ENCODE data around the gene GK. TPM values are rescaled to one million over a fixed set of nuclear protein-coding genes. Genes with fewer than 3 reads are reported as not detected.

The GK gene
- total and polyA plus RNA-seq, 2 donors (not counting 3 experiments of a cell fraction or from before 2014, with no cell fraction given): 2.7 to 7.6 TPM

GRCh38 chrX:30607155-30607554 is 46.1 kb upstream of the GK start:
- Histone ChIP-seq H3K4me2 (ENCODE audit: insufficient read depth, low read length) (no peak overlapping the region), H3K9me3 (replicated peaks; ENCODE audit: control insufficient read depth, insufficient read depth, low read length) (no peaks in the 10 kb centered on the region), H3K36me3 (ENCODE audit: control insufficient read depth in 2 of 2, extremely low read depth in 1 of 2, insufficient read depth in 2 of 2, low read length in 2 of 2) (no peaks in the 10 kb centered on the region), H2AFZ (ENCODE audit: low read depth, low read length) (no peak overlapping the region), H3K4me3 (replicated peaks in 1 of 3; ENCODE audit: insufficient read depth in 1 of 3, low read depth in 1 of 3, low read length in 3 of 3) (no peak overlapping the region), H3K9me1 (replicated peaks; ENCODE audit: control insufficient read depth, extremely low read depth, insufficient read depth, low read length) (no peaks in the 10 kb centered on the region), H3K9ac (replicated peaks; ENCODE audit: extremely low read depth, insufficient read depth, low read length) (no peak overlapping the region), H3K4me1 (ENCODE audit: control insufficient read depth, extremely low read depth, insufficient read depth, low read length) (no peaks in the 10 kb centered on the region), H3K27me3 (ENCODE audit: control insufficient read depth in 2 of 2, insufficient read depth in 2 of 2, low read length in 2 of 2) (no peaks in the 10 kb centered on the region), H4K20me1 (replicated peaks; ENCODE audit: control insufficient read depth, extremely low read depth, insufficient read depth, low read length) (no peaks in the 10 kb centered on the region), H3K79me2 (ENCODE audit: control insufficient read depth, insufficient read depth, low read length) (no peaks in the 10 kb centered on the region), H3K27ac (ENCODE audit: insufficient read depth, low read depth, low read length) (no peak overlapping the region)
- dilution Hi-C loops (cut with MboI; ENCODE audit: extremely low pct_ligation_motif_present, low sequenced_read_pairs) (no loop called here), intact Hi-C loops (cut with micrococcal nuclease) (no loop called here)
- CTCF ChIA-PET: no interaction called here
- no peak for FAIRE-seq
- BruUV-seq (replicated peaks): no TSS peak
- POLR2A ChIA-PET: no interaction called here
- DNase-seq (ENCODE audit: low read depth, low spot score): no peak
- no peak for TF ChIP-seq GATA2 (IDR thresholded peaks at IDR 0.05; ENCODE audit: insufficient read depth, insufficient read length, low read depth, low read length)
- TF ChIP-seq MYC (IDR thresholded peaks at IDR 0.05; ENCODE audit: low read depth, low read length): no peak
- TF ChIP-seq EZH2 (IDR thresholded peaks at IDR 0.05; ENCODE audit: borderline replicate concordance, low read depth, low read length, severe bottlenecking): no peak
- no peak for TF ChIP-seq JUN (IDR thresholded peaks at IDR 0.05; ENCODE audit: borderline replicate concordance, insufficient read depth, insufficient read length, low read depth)
- no peak for TF ChIP-seq POLR2A (IDR thresholded peaks at IDR 0.05; ENCODE audit: low read depth, low read length)
- TF ChIP-seq FOS (IDR thresholded peaks at IDR 0.05; ENCODE audit: borderline replicate concordance, insufficient read depth, low read length): no peak
- TF ChIP-seq POLR2AphosphoS5 (IDR thresholded peaks at IDR 0.05; ENCODE audit: insufficient read depth, low read depth, low read length): no peak
- no peak for TF ChIP-seq MAX (IDR thresholded peaks at IDR 0.05; ENCODE audit: insufficient read depth, insufficient read length)
- TF ChIP-seq CTCF (IDR thresholded peaks at IDR 0.05; ENCODE audit: extremely low read depth in 1 of 2, insufficient read depth in 1 of 2, low read depth in 1 of 2, low read length in 2 of 2): no peak
